Keratinocyte (primary cell): Measurements from ENCODE around the gene PPP1R13L. TPM values are rescaled to one million over a fixed set of nuclear protein-coding genes. Genes with fewer than 3 reads are reported as not detected.
A peak's percentile ranks its signal among the peaks of the same experiment; 100 is the strongest.

Experiments
- DNase-seq: peaks from one replicate; pipeline ENCODE4 v3.0.0-alpha.2; 2011; ENCODE audit warnings: low read depth, missing footprints, low spot score
- FAIRE-seq: peaks from 2 replicates; lab custom pipeline; 2011; peaks lifted over from hg19 to GRCh38; lab: Jason Lieb, UNC
- H2AFZ ChIP-seq: 2 replicates; pipeline ENCODE4 v1.6.0; 2012; ENCODE audit warnings: low read length, control low read depth, inconsistent platforms; ENCODE audit not compliant: control insufficient read depth
- H3K27ac ChIP-seq: 2 replicates; pipeline ENCODE4 v1.5.1; 2011; ENCODE audit warnings: low read length; ENCODE audit not compliant: control insufficient read depth, insufficient read depth
- H3K27me3 ChIP-seq: 3 replicates; pipeline ENCODE4 v1.6.0; 2011; ENCODE audit warnings: low read length; ENCODE audit not compliant: control insufficient read depth, insufficient read depth; ENCODE audit errors: extremely low read depth
- H3K36me3 ChIP-seq, 2 experiments: 2 replicates in 1 of 2; 3 replicates in 1 of 2; pipeline ENCODE4 v1.5.1; 2011; ENCODE audit warnings: low read length in 2 of 2, mild to moderate bottlenecking in 1 of 2; ENCODE audit not compliant: control insufficient read depth in 2 of 2, insufficient read depth in 2 of 2; ENCODE audit errors: extremely low read depth in 1 of 2
- H3K4me1 ChIP-seq: 3 replicates; pipeline ENCODE4 v1.5.1; 2011; ENCODE audit warnings: low read length; ENCODE audit not compliant: control insufficient read depth, insufficient read depth; ENCODE audit errors: extremely low read depth
- H3K4me2 ChIP-seq: 3 replicates; pipeline ENCODE4 v1.6.0; 2011; ENCODE audit warnings: low read depth, low read length; ENCODE audit not compliant: control insufficient read depth, insufficient read depth; ENCODE audit errors: extremely low read depth
- H3K4me3 ChIP-seq, 3 experiments: fragments of 200-600 bp in 1 of 3; sonication (generic) in 1 of 3; 2 replicates in 2 of 3; 3 replicates in 1 of 3; pipeline ENCODE4 v1.5.1; 2011 to 2016; ENCODE audit warnings: low read length in 3 of 3, mild to moderate bottlenecking in 3 of 3, control low read depth in 2 of 3, inconsistent platforms in 1 of 3, low read depth in 1 of 3, mixed read lengths in 1 of 3, mixed run types in 1 of 3, moderate library complexity in 1 of 3; ENCODE audit not compliant: control insufficient read depth in 2 of 3, insufficient read depth in 2 of 3; ENCODE audit errors: extremely low read depth in 1 of 3
- H3K79me2 ChIP-seq: 2 replicates; pipeline ENCODE4 v1.6.0; 2012; ENCODE audit warnings: low read length; ENCODE audit not compliant: control insufficient read depth, insufficient read depth
- H3K9ac ChIP-seq: 3 replicates; pipeline ENCODE4 v1.6.0; 2011; ENCODE audit warnings: low read length; ENCODE audit not compliant: control insufficient read depth, insufficient read depth; ENCODE audit errors: extremely low read depth
- H3K9me1 ChIP-seq: 3 replicates; pipeline ENCODE4 v1.6.0; 2011; ENCODE audit warnings: low read length; ENCODE audit not compliant: control insufficient read depth, insufficient read depth; ENCODE audit errors: extremely low read depth
- H3K9me3 ChIP-seq: 2 replicates; pipeline ENCODE4 v1.5.1; 2012; ENCODE audit warnings: low read depth, low read length; ENCODE audit not compliant: control insufficient read depth
- H4K20me1 ChIP-seq: 3 replicates; pipeline ENCODE4 v1.6.0; 2011; ENCODE audit warnings: low read length; ENCODE audit not compliant: control insufficient read depth, insufficient read depth; ENCODE audit errors: extremely low read depth
- EZH2 ChIP-seq: IDR thresholded peaks from one replicate; pipeline ENCODE4 v1.6.1; 2012; ENCODE audit warnings: inconsistent platforms, mild to moderate bottlenecking, low read length, moderate library complexity
- dilution Hi-C: fragments of 300-500 bp; cut with MboI; formaldehyde crosslinking; loops from one replicate; pipeline ENCODE4 v1.7.0; 2020; ENCODE audit warnings: low sequenced_read_pairs; ENCODE audit not compliant: extremely low pct_ligation_motif_present
- polyA plus RNA-seq, 5 experiments: library from polyadenylated mRNA; depleted of rRNA in 3 of 5; stranded (reverse) in 3 of 5; stranded (forward) in 1 of 5; unstranded in 1 of 5; fragments of >200 nt; gene quantifications; 1 replicate in 1 of 5; 2 replicates in 3 of 5; 3 replicates in 1 of 5; pipeline versions ENCODE4 v1.2.1 to v1.2.3, GENCODE V29; 2011 to 2012; ENCODE audit warnings: missing spikeins in 2 of 5, low read depth in 1 of 5, low replicate concordance in 1 of 5
- TF ChIP-seq, protein P1 (sequence below), 3 experiments: IDR thresholded peaks in 1 of 3; conservative IDR thresholded peaks in 1 of 3; optimal IDR thresholded peaks in 1 of 3; 2 replicates in 2 of 3; 3 replicates in 1 of 3; pipeline versions ENCODE3 to v1.5.1; 2011; ENCODE audit warnings: low read length in 3 of 3, mild to moderate bottlenecking in 3 of 3, moderate library complexity in 2 of 3, control low read depth in 1 of 3, inconsistent platforms in 1 of 3; ENCODE audit not compliant: insufficient read depth in 2 of 3; ENCODE audit errors: extremely low read depth in 1 of 3

The PPP1R13L gene
- polyA plus RNA-seq, 1 donor (not counting 4 experiments of a cell fraction or from before 2014, with no cell fraction given), result 31.2 TPM

DNA sequence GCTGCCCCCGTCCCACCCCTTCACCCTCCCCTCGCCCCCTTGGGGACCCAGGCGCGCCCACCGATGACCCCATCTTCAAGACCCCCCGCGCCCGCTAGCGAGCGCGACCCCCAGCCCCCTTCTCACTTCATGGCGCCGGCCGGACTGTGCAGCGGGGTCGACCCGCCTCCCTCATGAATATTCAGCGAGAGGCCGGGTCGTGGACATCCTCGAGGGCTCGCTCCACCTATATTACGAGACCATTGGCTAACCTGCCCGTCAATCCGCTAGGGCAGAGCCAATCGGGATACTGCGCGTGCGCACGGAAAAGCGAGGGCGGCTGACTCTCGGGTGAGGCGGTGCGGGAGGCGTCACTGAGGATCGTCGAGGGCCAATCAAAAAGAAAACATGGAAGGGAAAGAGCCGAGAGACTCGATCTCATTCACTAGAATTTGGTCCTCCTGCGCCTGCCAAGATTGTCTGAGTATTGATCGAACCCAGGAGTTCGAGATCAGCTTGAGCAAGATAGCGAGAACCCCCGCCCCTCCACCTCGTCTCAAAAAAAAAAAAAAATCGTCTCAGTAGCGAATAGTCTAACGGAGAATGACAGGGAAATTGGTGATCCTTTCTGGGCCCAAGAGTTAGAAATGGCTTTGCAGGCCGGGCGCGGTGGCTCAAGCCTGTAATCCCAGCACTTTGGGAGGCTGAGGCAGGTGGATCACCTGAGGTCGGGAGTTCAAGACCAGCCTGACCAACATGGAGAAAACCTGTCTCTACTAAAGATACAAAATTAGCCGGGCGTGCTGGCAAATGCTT is 34.3 kb downstream of the PPP1R13L start, which contains the start of gene ERCC2:
TSS of gene ERCC2 (minus strand) at position 164 of the 795 bp plus-strand sequence. CDS start at position 131, 33 bp downstream.
- Histone ChIP-seq H2AFZ (peak within 1 kb of the TSS; percentile 87), H3K9ac (peak within 1 kb of the TSS; percentile 80), H3K36me3 (peaks cover 4 to 10% of the 10 kb centered on the region in 2 experiments), H3K9me1 (no peaks in the 10 kb centered on the region), H3K4me2 (peak within 1 kb of the TSS; percentile 85), H3K4me1 (peaks cover 15% of the 10 kb centered on the region), H3K79me2 (peaks cover 14% of the 10 kb centered on the region), H3K27me3 (no peaks in the 10 kb centered on the region), H3K4me3 (peak within 1 kb of the TSS; percentile 78 to 87 (median 85)), H4K20me1 (no peaks in the 10 kb centered on the region), H3K27ac (peak within 1 kb of the TSS; percentile 78), H3K9me3 (no peaks in the 10 kb centered on the region)
- FAIRE-seq, result peak; percentile 76
- TF ChIP-seq EZH2, result no peak
- TF ChIP-seq, protein P1, sequence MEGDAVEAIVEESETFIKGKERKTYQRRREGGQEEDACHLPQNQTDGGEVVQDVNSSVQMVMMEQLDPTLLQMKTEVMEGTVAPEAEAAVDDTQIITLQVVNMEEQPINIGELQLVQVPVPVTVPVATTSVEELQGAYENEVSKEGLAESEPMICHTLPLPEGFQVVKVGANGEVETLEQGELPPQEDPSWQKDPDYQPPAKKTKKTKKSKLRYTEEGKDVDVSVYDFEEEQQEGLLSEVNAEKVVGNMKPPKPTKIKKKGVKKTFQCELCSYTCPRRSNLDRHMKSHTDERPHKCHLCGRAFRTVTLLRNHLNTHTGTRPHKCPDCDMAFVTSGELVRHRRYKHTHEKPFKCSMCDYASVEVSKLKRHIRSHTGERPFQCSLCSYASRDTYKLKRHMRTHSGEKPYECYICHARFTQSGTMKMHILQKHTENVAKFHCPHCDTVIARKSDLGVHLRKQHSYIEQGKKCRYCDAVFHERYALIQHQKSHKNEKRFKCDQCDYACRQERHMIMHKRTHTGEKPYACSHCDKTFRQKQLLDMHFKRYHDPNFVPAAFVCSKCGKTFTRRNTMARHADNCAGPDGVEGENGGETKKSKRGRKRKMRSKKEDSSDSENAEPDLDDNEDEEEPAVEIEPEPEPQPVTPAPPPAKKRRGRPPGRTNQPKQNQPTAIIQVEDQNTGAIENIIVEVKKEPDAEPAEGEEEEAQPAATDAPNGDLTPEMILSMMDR (optimal IDR thresholded peaks at IDR 0.05 in 1 of 3, IDR thresholded peaks at IDR 0.05 in 1 of 3, conservative IDR thresholded peaks at IDR 0.05 in 1 of 3; ENCODE audit: extremely low read depth in 1 of 3, insufficient read depth in 2 of 3, low read length in 3 of 3), result no peak
- peak; percentile 71 for DNase-seq
- dilution Hi-C loops, result no loop called here

DNA sequence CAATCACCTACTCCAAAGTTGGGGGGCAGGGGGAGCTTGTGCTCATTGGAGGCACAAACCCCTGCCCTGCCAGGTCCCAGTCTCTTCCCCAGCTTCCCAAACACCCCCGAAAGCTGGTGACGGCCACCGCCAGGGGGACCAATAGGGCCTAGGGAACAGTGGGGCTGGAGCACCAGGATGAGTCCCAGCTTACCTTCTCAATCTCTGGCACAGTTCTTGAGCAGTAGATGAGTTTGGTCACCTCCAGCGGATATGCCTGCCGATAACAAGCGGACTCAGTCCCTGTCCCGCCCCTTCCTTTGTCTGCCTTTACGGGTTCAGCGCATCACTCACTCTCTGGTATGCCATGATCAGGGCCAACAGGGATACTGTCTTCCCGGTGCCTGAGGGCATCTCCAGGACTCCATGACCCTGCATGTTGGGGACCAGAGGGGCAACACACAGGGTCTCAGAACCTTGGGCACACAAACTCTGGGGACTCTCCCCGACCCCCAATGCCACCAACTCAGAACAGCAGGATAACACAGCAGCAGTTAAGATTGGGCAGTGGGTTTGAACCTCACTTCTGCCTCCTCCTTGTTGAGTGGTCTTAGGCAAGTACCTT is 36.0 kb downstream of the PPP1R13L start:
- Histone ChIP-seq H3K9me3 (no peaks in the 10 kb centered on the region), H4K20me1 (no peaks in the 10 kb centered on the region), H3K4me1 (peaks cover 15% of the 10 kb centered on the region), H3K9ac (no peak overlapping the region), H3K4me3 (peak overlapping the region in 1 of 3 experiments; percentile 27), H3K4me2 (peak overlapping the region; percentile 85), H3K27ac (no peak overlapping the region), H3K27me3 (no peaks in the 10 kb centered on the region), H3K36me3 (peaks cover 9 to 14% of the 10 kb centered on the region in 2 experiments), H3K79me2 (peaks cover 14% of the 10 kb centered on the region), H3K9me1 (no peaks in the 10 kb centered on the region), H2AFZ (no peak overlapping the region)
- DNase-seq (no peak), FAIRE-seq (no peak)
- dilution Hi-C loops, result no loop called here
- TF ChIP-seq, protein P1 (optimal IDR thresholded peaks at IDR 0.05 in 1 of 3, IDR thresholded peaks at IDR 0.05 in 1 of 3, conservative IDR thresholded peaks at IDR 0.05 in 1 of 3; ENCODE audit: extremely low read depth in 1 of 3, insufficient read depth in 2 of 3, low read length in 3 of 3), result no peak
- no peak for TF ChIP-seq EZH2
